Smooth muscle cell (in vitro differentiated cells): ENCODE data around the gene DNAJB12. TPM values are rescaled to one million over a fixed set of nuclear protein-coding genes. Genes with fewer than 3 reads are reported as not detected.

Experiments used
- DNase-seq: peaks from one replicate; lab custom pipeline; 2025; ENCODE audit not compliant: unreplicated experiment; lab: John Stamatoyannopoulos, UW
- H2AFZ ChIP-seq: fragments of 200-600 bp; sonication (generic); 2 replicates; pipeline ENCODE4 v1.6.0; 2016; ENCODE audit warnings: antibody characterized with exemption, low read depth, mild to moderate bottlenecking
- H3F3A ChIP-seq: fragments of 200-600 bp; sonication (generic); 2 replicates; pipeline ENCODE4 v1.6.0; 2017; ENCODE audit warnings: antibody characterized with exemption, low read depth
- H3K27ac ChIP-seq: fragments of 200-600 bp; sonication (generic); 2 replicates; pipeline ENCODE4 v1.5.1; 2016; ENCODE audit warnings: low read depth, mild to moderate bottlenecking
- H3K27me3 ChIP-seq: fragments of 200-600 bp; sonication (generic); 2 replicates; pipeline ENCODE4 v1.6.1; 2016; ENCODE audit warnings: low read depth, mild to moderate bottlenecking
- H3K36me3 ChIP-seq: fragments of 200-600 bp; sonication (generic); 2 replicates; pipeline ENCODE4 v1.5.1; 2016; ENCODE audit warnings: low read depth
- H3K4me1 ChIP-seq: fragments of 200-600 bp; sonication (generic); 2 replicates; pipeline ENCODE4 v1.5.1; 2016; ENCODE audit warnings: low read depth
- H3K4me2 ChIP-seq: fragments of 200-600 bp; sonication (generic); 2 replicates; pipeline ENCODE4 v1.6.0; 2016; ENCODE audit warnings: mild to moderate bottlenecking
- H3K4me3 ChIP-seq: fragments of 200-600 bp; sonication (generic); 2 replicates; pipeline ENCODE4 v1.5.1; 2016; ENCODE audit warnings: mild to moderate bottlenecking
- H3K79me2 ChIP-seq: fragments of 200-600 bp; sonication (generic); 2 replicates; pipeline ENCODE4 v1.6.0; 2016; ENCODE audit warnings: low read depth, mild to moderate bottlenecking
- H3K9ac ChIP-seq: fragments of 200-600 bp; sonication (generic); 2 replicates; pipeline ENCODE4 v1.6.0; 2016; ENCODE audit warnings: low read depth
- H3K9me3 ChIP-seq: fragments of 200-600 bp; sonication (generic); replicated peaks from 2 replicates; pipeline ENCODE4 v1.5.1; 2016; ENCODE audit warnings: low read depth
- H4K20me1 ChIP-seq: fragments of 200-600 bp; sonication (generic); 2 replicates; pipeline ENCODE4 v1.6.0; 2016; ENCODE audit warnings: low read depth
- CTCF ChIP-seq: fragments of 200-600 bp; sonication (generic); IDR thresholded peaks from 2 replicates; pipeline ENCODE4 v1.5.1; 2017; ENCODE audit warnings: borderline replicate concordance, mild to moderate bottlenecking, antibody characterized with exemption; ENCODE audit not compliant: insufficient read depth, poor library complexity, severe bottlenecking
- WGBS: methylation state at CpG from one replicate; pipeline ENCODE4 v1.1.7; 2016; ENCODE audit warnings: low lambda C conversion rate; 5-methylcytosine and 5-hydroxymethylcytosine counted together
- polyA plus RNA-seq: library from polyadenylated mRNA; unstranded; fragments of >200 nt; fragmentation: Nextera tagmentation; extraction: Ambion mirVana; gene quantifications from 2 replicates; pipeline ENCODE4 v1.2.1, GENCODE V29; 2016
- total RNA-seq: library from RNA; depleted of rRNA; stranded (reverse); fragments of >200 nt; gene quantifications from 2 replicates; pipeline ENCODE4 v1.2.3, GENCODE V29; 2014

The DNAJB12 gene
- total and polyA plus RNA-seq, 2 experiments from 2014 or later = 12.5 to 24.5 TPM

GRCh38 chr10:72389716-72390115 is 35.0 kb upstream of the DNAJB12 start:
- Histone ChIP-seq H3K9me3 (no peaks in the 10 kb centered on the region), H3K27me3 (no peaks in the 10 kb centered on the region), H3K27ac (no peak overlapping the region), H3K4me3 (no peak overlapping the region), H3K4me2 (no peak overlapping the region), H3K4me1 (no peaks in the 10 kb centered on the region), H3K79me2 (no peaks in the 10 kb centered on the region), H4K20me1 (no peaks in the 10 kb centered on the region), H3K9ac (no peak overlapping the region), H3K36me3 (no peaks in the 10 kb centered on the region), H2AFZ (no peak overlapping the region), H3F3A (no peaks in the 10 kb centered on the region)
- DNase-seq = no peak
- WGBS = 95% methylated on average over 5 of the region's 5 CpGs
- TF ChIP-seq CTCF = no peak

- H4K20me1 ChIP-seq = no peaks in the 10 kb centered on the region
- no peaks in the 10 kb centered on the region for H3K27me3 ChIP-seq
- H3K4me1 ChIP-seq = no peaks in the 10 kb centered on the region
- H3K27ac ChIP-seq = no peak overlapping the region
- H3K4me3 ChIP-seq = no peak overlapping the region
- no peak for DNase-seq
- H3K9me3 ChIP-seq = no peaks in the 10 kb centered on the region
- no peaks in the 10 kb centered on the region for H3K79me2 ChIP-seq
- H3K4me2 ChIP-seq = no peak overlapping the region
- H3F3A ChIP-seq = no peaks in the 10 kb centered on the region
- H3K9ac ChIP-seq = no peak overlapping the region
- WGBS = 86% methylated on average over 1 of the region's 1 CpG
- H2AFZ ChIP-seq = no peak overlapping the region
- H3K36me3 ChIP-seq = no peaks in the 10 kb centered on the region
- TF ChIP-seq CTCF = no peak
Measured at GRCh38 chr10:72389014-72389413, 34.3 kb upstream of the DNAJB12 start.

GRCh38 chr10:72388062-72388461 is 33.3 kb upstream of the DNAJB12 start:
- WGBS = 98% methylated on average over 5 of the region's 5 CpGs
- Histone ChIP-seq H3K27me3 (no peaks in the 10 kb centered on the region), H4K20me1 (no peaks in the 10 kb centered on the region), H3K9me3 (no peaks in the 10 kb centered on the region), H3K4me2 (no peak overlapping the region), H3F3A (no peaks in the 10 kb centered on the region), H3K27ac (no peak overlapping the region), H3K4me1 (no peaks in the 10 kb centered on the region), H3K9ac (no peak overlapping the region), H2AFZ (no peak overlapping the region), H3K4me3 (no peak overlapping the region), H3K36me3 (no peaks in the 10 kb centered on the region), H3K79me2 (no peaks in the 10 kb centered on the region)
- no peak for DNase-seq
- TF ChIP-seq CTCF = no peak

GRCh38 chr10:72386916-72387586 is 32.3 kb upstream of the DNAJB12 start:
- Histone ChIP-seq H3K9me3 (no peaks in the 10 kb centered on the region), H3K36me3 (no peaks in the 10 kb centered on the region), H3K9ac (no peak overlapping the region), H3K27ac (no peak overlapping the region), H3K4me3 (no peak overlapping the region), H3K4me2 (no peak overlapping the region), H3K4me1 (no peaks in the 10 kb centered on the region), H3K27me3 (no peaks in the 10 kb centered on the region), H3F3A (no peaks in the 10 kb centered on the region), H2AFZ (no peak overlapping the region), H3K79me2 (no peaks in the 10 kb centered on the region), H4K20me1 (no peaks in the 10 kb centered on the region)
- TF ChIP-seq CTCF = no peak
- DNase-seq = no peak
- 61% methylated on average over 3 of the region's 3 CpGs for WGBS
